Kidney epithelial cell (primary cell): ENCODE measurements around the gene BAHCC1. TPM values are rescaled to one million over a fixed set of nuclear protein-coding genes. Genes with fewer than 3 reads are reported as not detected.

ENCODE experiments used
- DNase-seq: peaks from one replicate; pipeline ENCODE4 v3.0.0-alpha.2; 2010; ENCODE audit warnings: low read depth
- H3K27me3 ChIP-seq: 2 replicates; pipeline ENCODE4 v1.6.0; 2011; ENCODE audit warnings: low read length; ENCODE audit not compliant: control insufficient read depth, insufficient read depth
- H3K36me3 ChIP-seq: 2 replicates; pipeline ENCODE4 v1.5.1; 2011; ENCODE audit warnings: low read length; ENCODE audit not compliant: control insufficient read depth, insufficient read depth
- H3K4me3 ChIP-seq: 2 replicates; pipeline ENCODE4 v1.5.1; 2011; ENCODE audit warnings: low read depth, mild to moderate bottlenecking, control low read depth, low read length
- total RNA-seq: library from RNA; depleted of rRNA; stranded (reverse); fragments of >200 nt; gene quantifications from 2 replicates; pipeline ENCODE4 v1.2.3, GENCODE V29; 2015
- TF ChIP-seq, protein P1 (sequence below): IDR thresholded peaks from 2 replicates; pipeline ENCODE4 v1.5.1; 2011; ENCODE audit warnings: mild to moderate bottlenecking, moderate library complexity, low read length, control low read depth, inconsistent platforms; ENCODE audit not compliant: insufficient read depth, poor library complexity, severe bottlenecking

The BAHCC1 gene
- total RNA-seq, 1 donor from 2014 or later, result 6.6 TPM

DNA sequence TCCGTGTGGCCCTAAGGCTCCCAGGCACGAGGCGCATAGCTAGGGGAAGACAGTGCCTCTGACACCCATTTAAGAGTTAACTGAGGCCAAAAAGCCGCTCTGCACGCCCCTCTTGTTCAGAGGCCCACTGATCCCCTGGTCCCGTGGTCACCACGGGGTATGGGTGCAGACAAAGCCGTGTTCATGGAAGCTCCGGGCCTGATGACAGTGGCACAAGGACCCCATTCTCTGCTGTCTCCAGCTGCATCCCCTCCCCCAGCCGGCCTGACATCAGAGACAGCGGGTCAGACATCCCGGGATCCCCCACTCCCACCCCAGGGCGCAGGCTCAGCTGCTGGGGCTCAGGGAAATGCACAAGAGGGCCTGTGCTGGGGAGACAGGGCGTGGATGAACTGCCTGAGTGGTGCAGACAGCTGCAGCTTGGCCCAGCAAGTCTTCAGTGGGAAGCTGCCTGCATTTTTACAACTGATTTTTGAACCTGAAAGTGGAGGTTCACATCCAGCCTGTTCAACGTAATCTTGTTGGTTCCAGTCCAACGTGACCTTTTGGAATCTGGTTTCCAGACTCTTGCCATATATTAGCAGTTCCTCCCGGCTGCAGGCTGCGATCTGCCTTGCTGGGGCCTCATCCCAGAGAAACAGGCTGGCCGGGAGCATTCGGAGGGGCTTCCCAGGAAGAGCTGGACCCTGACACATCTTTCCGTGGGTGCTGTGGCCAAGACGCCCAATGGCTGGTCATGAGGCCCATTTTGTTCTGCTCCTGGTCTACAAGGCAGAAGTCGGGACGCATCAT, 9.7 kb upstream of the BAHCC1 start:
- Histone ChIP-seq H3K27me3 (peaks cover 8% of the 10 kb centered on the region), H3K36me3 (no peaks in the 10 kb centered on the region), H3K4me3 (no peak overlapping the region)
- DNase-seq, result no peak
- TF ChIP-seq, protein P1, sequence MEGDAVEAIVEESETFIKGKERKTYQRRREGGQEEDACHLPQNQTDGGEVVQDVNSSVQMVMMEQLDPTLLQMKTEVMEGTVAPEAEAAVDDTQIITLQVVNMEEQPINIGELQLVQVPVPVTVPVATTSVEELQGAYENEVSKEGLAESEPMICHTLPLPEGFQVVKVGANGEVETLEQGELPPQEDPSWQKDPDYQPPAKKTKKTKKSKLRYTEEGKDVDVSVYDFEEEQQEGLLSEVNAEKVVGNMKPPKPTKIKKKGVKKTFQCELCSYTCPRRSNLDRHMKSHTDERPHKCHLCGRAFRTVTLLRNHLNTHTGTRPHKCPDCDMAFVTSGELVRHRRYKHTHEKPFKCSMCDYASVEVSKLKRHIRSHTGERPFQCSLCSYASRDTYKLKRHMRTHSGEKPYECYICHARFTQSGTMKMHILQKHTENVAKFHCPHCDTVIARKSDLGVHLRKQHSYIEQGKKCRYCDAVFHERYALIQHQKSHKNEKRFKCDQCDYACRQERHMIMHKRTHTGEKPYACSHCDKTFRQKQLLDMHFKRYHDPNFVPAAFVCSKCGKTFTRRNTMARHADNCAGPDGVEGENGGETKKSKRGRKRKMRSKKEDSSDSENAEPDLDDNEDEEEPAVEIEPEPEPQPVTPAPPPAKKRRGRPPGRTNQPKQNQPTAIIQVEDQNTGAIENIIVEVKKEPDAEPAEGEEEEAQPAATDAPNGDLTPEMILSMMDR, result no peak

DNA sequence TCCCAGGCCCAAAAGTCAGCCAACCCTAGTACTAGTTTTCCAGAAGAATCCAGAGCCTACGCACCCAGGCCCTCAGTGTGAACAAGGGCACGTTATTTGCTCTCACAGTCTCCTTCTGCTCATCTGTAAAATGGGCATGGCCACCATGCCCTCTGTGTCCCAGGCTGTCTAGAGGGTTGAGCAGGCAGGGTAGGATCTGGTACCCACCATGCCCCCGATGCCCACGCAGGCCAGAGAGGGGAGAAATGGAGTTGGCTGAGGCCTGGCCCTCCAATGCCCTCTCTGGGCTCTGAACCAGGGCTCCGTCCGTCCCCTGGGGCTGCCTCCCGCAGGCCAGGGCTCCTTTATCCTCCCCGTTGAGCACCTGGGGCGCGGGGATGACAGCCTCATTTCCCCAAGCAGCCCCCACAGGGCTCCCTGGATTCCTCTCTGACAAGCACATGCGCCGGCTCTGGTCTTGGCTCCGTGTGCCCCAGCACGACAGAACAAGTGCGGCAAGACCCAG, 9.1 kb upstream of the BAHCC1 start:
- Histone ChIP-seq H3K36me3 (no peaks in the 10 kb centered on the region), H3K4me3 (peak overlapping the region; percentile 60), H3K27me3 (peaks cover 3% of the 10 kb centered on the region)
- DNase-seq, result no peak
- TF ChIP-seq, protein P1, result no peak

DNA sequence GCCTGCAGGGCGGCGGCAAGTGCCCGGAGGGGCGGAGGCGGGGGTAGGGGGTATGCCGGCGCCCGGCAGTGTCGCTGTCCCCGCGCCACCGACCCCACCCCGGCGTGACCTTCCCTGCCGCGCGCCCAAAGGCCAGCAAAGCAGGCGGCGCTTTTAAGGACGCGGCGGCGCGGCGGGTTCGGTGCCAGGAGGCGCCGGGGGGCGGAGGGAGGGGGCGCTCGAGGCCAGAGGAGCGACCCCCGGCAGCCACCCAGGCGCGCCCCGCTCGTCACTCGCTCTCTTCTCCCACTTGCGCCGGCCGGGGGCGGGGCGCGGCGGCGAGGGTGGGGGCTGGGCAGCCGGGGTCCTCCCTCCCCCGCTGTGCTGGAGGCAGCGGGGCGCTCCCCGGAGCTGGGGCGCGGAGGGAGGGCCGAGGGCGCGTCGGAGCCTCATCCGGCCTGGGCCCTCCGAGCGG, 8.6 kb upstream of the BAHCC1 start:
- peaks cover 3% of the 10 kb centered on the region for H3K27me3 ChIP-seq
- no peak for DNase-seq
- TF ChIP-seq, protein P1, result no peak

DNA sequence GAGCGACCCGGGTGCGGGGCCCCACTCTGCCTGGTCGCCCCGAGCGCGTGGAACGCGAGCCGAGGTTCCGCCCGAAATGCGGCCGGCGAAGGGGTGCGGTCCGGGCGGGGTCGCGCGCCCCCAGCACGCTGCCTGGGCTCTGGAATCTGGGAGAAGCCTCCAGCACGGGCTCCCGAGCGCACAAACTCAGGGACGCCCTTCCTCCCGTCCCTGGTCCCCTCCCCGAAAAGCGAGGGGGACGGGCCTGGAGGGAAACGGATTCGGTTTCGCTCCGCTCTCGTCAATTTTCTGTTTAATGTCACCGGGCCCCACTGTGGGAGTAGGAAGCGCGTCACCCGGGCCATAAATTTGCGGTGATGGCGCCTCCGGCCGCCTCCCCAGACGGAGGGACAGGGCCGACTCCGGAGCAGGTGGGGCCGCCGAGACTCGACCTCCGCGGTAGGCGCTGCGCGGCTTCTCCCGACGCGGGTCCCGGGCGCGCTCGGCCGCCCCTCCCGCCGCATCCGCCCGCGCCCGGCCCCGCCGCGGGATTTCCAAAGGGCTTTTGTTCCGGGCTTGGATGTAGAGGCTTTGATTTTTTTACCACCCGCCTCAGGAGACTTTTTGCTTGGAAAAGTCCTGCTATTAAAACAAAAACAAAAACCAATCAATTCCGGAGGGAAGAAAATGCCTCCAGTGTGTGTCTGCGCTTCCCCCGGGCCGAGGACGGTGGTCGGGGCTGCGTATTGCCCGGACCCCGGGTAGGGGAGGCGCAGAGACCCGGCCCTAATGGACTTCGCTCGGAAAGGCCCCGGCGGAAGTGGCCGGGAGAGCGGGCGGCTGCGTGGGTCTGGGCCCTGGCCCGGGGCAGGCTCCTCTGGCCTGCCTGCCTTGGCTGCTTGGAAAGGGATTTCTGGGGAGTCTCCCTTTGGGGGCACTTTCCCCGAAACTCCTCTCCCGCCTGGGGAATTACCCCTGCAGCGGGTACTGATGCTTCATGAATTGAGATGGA, 7.9 kb upstream of the BAHCC1 start:
- TF ChIP-seq, protein P1, result no peak
- DNase-seq, result no peak
- Histone ChIP-seq H3K36me3 (no peaks in the 10 kb centered on the region), H3K27me3 (no peaks in the 10 kb centered on the region), H3K4me3 (peak overlapping the region; percentile 60)

More for the DNA sequence above, 8.6 kb upstream of the BAHCC1 start:
- Histone ChIP-seq H3K4me3 (peak overlapping the region; percentile 60), H3K36me3 (no peaks in the 10 kb centered on the region)

DNA sequence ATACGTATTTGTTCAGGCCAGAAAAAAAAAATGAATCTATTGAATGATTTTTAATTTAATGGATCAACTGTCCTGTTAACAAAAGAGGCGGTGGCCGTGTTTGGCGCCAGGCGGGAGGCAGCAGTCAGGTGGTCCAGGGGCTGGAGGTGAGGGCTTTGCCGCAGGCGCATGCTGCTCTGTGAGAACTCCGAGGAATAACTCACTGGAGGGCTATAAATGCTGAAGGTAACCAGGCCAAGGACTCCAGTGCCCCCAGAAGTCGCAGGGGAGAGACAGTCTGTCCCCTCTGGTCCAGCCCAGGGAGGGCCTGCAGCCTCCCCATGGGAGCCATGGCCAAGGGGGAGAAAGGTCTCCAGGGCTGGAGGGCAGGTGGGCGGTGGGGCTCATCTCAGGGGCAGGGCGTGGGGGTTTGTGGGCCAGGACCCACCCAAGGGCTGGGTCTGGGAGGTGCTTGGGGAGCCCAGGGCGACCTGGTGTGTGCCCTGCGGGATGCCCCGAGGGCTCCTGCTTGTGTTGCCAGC, 7.1 kb upstream of the BAHCC1 start:
- Histone ChIP-seq H3K4me3 (no peak overlapping the region), H3K27me3 (no peaks in the 10 kb centered on the region), H3K36me3 (no peaks in the 10 kb centered on the region)
- DNase-seq, result no peak
- TF ChIP-seq, protein P1, result no peak
